ENCODE results near the gene UBE2F.

Gene UBE2F

GRCh38 chr2:237951878-237952277 is 14.9 kb upstream of the UBE2F start:
- DNase-seq (ENCODE audit: low spot score) (no peak), ATAC-seq (ENCODE audit: low read depth) (no peak)
- Histone ChIP-seq H3K36me3 (ENCODE audit: low read depth) (no peaks in the 10 kb centered on the region), H3K27ac (ENCODE audit: poor library complexity, severe bottlenecking) (no peak overlapping the region), H3K27me3 (ENCODE audit: insufficient read depth, poor library complexity, severe bottlenecking) (peaks cover 12% of the 10 kb centered on the region), H3K4me3 (ENCODE audit: severe bottlenecking) (no peak overlapping the region), H3K9me3 (ENCODE audit: severe bottlenecking) (no peaks in the 10 kb centered on the region), H3K4me1 (ENCODE audit: insufficient read depth, poor library complexity, severe bottlenecking) (no peaks in the 10 kb centered on the region)
- no peak for TF ChIP-seq CTCF (IDR thresholded peaks at IDR 0.05; ENCODE audit: poor library complexity, severe bottlenecking)

- TF ChIP-seq CTCF (IDR thresholded peaks at IDR 0.05; ENCODE audit: poor library complexity, severe bottlenecking): no peak
- H3K9me3 ChIP-seq (ENCODE audit: severe bottlenecking): no peaks in the 10 kb centered on the region
- no peaks in the 10 kb centered on the region for H3K4me1 ChIP-seq (ENCODE audit: insufficient read depth, poor library complexity, severe bottlenecking)
- no peak overlapping the region for H3K27ac ChIP-seq (ENCODE audit: poor library complexity, severe bottlenecking)
- no peak for ATAC-seq (ENCODE audit: low read depth)
- peaks cover 12% of the 10 kb centered on the region for H3K27me3 ChIP-seq (ENCODE audit: insufficient read depth, poor library complexity, severe bottlenecking)
- H3K4me3 ChIP-seq (ENCODE audit: severe bottlenecking): no peak overlapping the region
- H3K36me3 ChIP-seq (ENCODE audit: low read depth): no peaks in the 10 kb centered on the region
- DNase-seq (ENCODE audit: low spot score): no peak
These were observed 14.0 kb upstream of the UBE2F start for GRCh38 chr2:237952851-237953250.

GRCh38 chr2:237955640-237956401 is 11.0 kb upstream of the UBE2F start:
- no peaks in the 10 kb centered on the region for H3K36me3 ChIP-seq (ENCODE audit: low read depth)
- no peaks in the 10 kb centered on the region for H3K9me3 ChIP-seq (ENCODE audit: severe bottlenecking)
- no peak for TF ChIP-seq CTCF (IDR thresholded peaks at IDR 0.05; ENCODE audit: poor library complexity, severe bottlenecking)
- H3K27ac ChIP-seq (ENCODE audit: poor library complexity, severe bottlenecking): no peak overlapping the region
- ATAC-seq (ENCODE audit: low read depth) (peak; percentile 44; the same call in 1 of the 3 replicates), DNase-seq (ENCODE audit: low spot score) (no peak)
- peak overlapping the region; percentile 17 for H3K4me3 ChIP-seq (ENCODE audit: severe bottlenecking)
- H3K27me3 ChIP-seq (ENCODE audit: insufficient read depth, poor library complexity, severe bottlenecking): peaks cover 12% of the 10 kb centered on the region
- no peaks in the 10 kb centered on the region for H3K4me1 ChIP-seq (ENCODE audit: insufficient read depth, poor library complexity, severe bottlenecking)

GRCh38 chr2:237956402-237956736 is 10.4 kb upstream of the UBE2F start:
- Histone ChIP-seq H3K4me1 (ENCODE audit: insufficient read depth, poor library complexity, severe bottlenecking) (no peaks in the 10 kb centered on the region), H3K4me3 (ENCODE audit: severe bottlenecking) (peak overlapping the region; percentile 17), H3K36me3 (ENCODE audit: low read depth) (no peaks in the 10 kb centered on the region), H3K27me3 (ENCODE audit: insufficient read depth, poor library complexity, severe bottlenecking) (peaks cover 12% of the 10 kb centered on the region), H3K27ac (ENCODE audit: poor library complexity, severe bottlenecking) (no peak overlapping the region), H3K9me3 (ENCODE audit: severe bottlenecking) (no peaks in the 10 kb centered on the region)
- ATAC-seq (ENCODE audit: low read depth) (no peak), DNase-seq (ENCODE audit: low spot score) (no peak)
- no peak for TF ChIP-seq CTCF (IDR thresholded peaks at IDR 0.05; ENCODE audit: poor library complexity, severe bottlenecking)

GRCh38 chr2:237961637-237962036 is 5.2 kb upstream of the UBE2F start:
- no peaks in the 10 kb centered on the region for H3K27me3 ChIP-seq (ENCODE audit: insufficient read depth, poor library complexity, severe bottlenecking)
- TF ChIP-seq CTCF (IDR thresholded peaks at IDR 0.05; ENCODE audit: poor library complexity, severe bottlenecking): no peak
- no peaks in the 10 kb centered on the region for H3K4me1 ChIP-seq (ENCODE audit: insufficient read depth, poor library complexity, severe bottlenecking)
- no peaks in the 10 kb centered on the region for H3K36me3 ChIP-seq (ENCODE audit: low read depth)
- no peak overlapping the region for H3K27ac ChIP-seq (ENCODE audit: poor library complexity, severe bottlenecking)
- no peak for ATAC-seq (ENCODE audit: low read depth)
- DNase-seq (ENCODE audit: low spot score): peak; percentile 11
- H3K4me3 ChIP-seq (ENCODE audit: severe bottlenecking): no peak overlapping the region
- peaks cover 14% of the 10 kb centered on the region for H3K9me3 ChIP-seq (ENCODE audit: severe bottlenecking)

All from RWPE2 (cell line).